ENCODE data around the gene PRR3.
A peak's percentile ranks its signal among the peaks of the same experiment; 100 is the strongest.

The PRR3 gene

GRCh38 chr6:30554962-30555815, 1.9 kb upstream of the PRR3 start:
- H3K4me3 ChIP-seq (ENCODE audit: low read length in 2 of 2), result peak overlapping the region; percentile 98

GRCh38 chr6:30555816-30556065, 1.4 kb upstream of the PRR3 start:
- H3K9ac ChIP-seq (ENCODE audit: low read depth in 1 of 2, low read length in 2 of 2), result peak overlapping the region; percentile 92 to 97
- H3K27me3 ChIP-seq (ENCODE audit: control insufficient read depth in 2 of 2, insufficient read depth in 2 of 2, low read length in 2 of 2), result no peaks in the 10 kb centered on the region
- H3K36me3 ChIP-seq (ENCODE audit: control insufficient read depth in 2 of 2, insufficient read depth in 2 of 2, low read length in 2 of 2), result peaks cover 22 to 34% of the 10 kb centered on the region in 2 donors
- H3K27ac ChIP-seq (ENCODE audit: low read depth in 2 of 2, low read length in 2 of 2), result peak overlapping the region; percentile 97 to 98
- peak overlapping the region; percentile 98 for H3K4me3 ChIP-seq (ENCODE audit: low read length in 2 of 2)
- peaks cover 12 to 22% of the 10 kb centered on the region in 2 donors for H3K4me1 ChIP-seq (ENCODE audit: control insufficient read depth in 2 of 2, insufficient read depth in 2 of 2, low read length in 2 of 2)
- no peaks in the 10 kb centered on the region for H3K9me3 ChIP-seq (ENCODE audit: control insufficient read depth in 2 of 2, low read length in 2 of 2)

More at GRCh38 chr6:30554962-30555815, 1.9 kb upstream of the PRR3 start:
- H3K4me1 ChIP-seq (ENCODE audit: control insufficient read depth in 2 of 2, insufficient read depth in 2 of 2, low read length in 2 of 2), result peaks cover 12 to 22% of the 10 kb centered on the region in 2 donors
- peaks cover 22 to 38% of the 10 kb centered on the region in 2 donors for H3K36me3 ChIP-seq (ENCODE audit: control insufficient read depth in 2 of 2, insufficient read depth in 2 of 2, low read length in 2 of 2)
- H3K9me3 ChIP-seq (ENCODE audit: control insufficient read depth in 2 of 2, low read length in 2 of 2), result no peaks in the 10 kb centered on the region
- H3K27ac ChIP-seq (ENCODE audit: low read depth in 2 of 2, low read length in 2 of 2), result peak overlapping the region; percentile 97 to 98
- peak overlapping the region; percentile 92 to 97 for H3K9ac ChIP-seq (ENCODE audit: low read depth in 1 of 2, low read length in 2 of 2)
- no peaks in the 10 kb centered on the region for H3K27me3 ChIP-seq (ENCODE audit: control insufficient read depth in 2 of 2, insufficient read depth in 2 of 2, low read length in 2 of 2)

- peaks cover 12 to 22% of the 10 kb centered on the region in 2 donors for H3K4me1 ChIP-seq (ENCODE audit: control insufficient read depth in 2 of 2, insufficient read depth in 2 of 2, low read length in 2 of 2)
- no peaks in the 10 kb centered on the region for H3K27me3 ChIP-seq (ENCODE audit: control insufficient read depth in 2 of 2, insufficient read depth in 2 of 2, low read length in 2 of 2)
- H3K4me3 ChIP-seq (ENCODE audit: low read length in 2 of 2), result peak within 1 kb of the TSS; percentile 98
- no peaks in the 10 kb centered on the region for H3K9me3 ChIP-seq (ENCODE audit: control insufficient read depth in 2 of 2, low read length in 2 of 2)
- peaks cover 19 to 28% of the 10 kb centered on the region in 2 donors for H3K36me3 ChIP-seq (ENCODE audit: control insufficient read depth in 2 of 2, insufficient read depth in 2 of 2, low read length in 2 of 2)
- H3K27ac ChIP-seq (ENCODE audit: low read depth in 2 of 2, low read length in 2 of 2), result peak within 1 kb of the TSS; percentile 97 to 98
- peak within 1 kb of the TSS; percentile 92 to 97 for H3K9ac ChIP-seq (ENCODE audit: low read depth in 1 of 2, low read length in 2 of 2)
These were observed 809 bp upstream of the PRR3 start, which contains the start of gene GNL1 for GRCh38 chr6:30556066-30556905. Gene GNL1 (minus strand): TSS chr6:30556489. CDS start chr6:30556203, 286 bp downstream.

- Histone ChIP-seq H3K27me3 (ENCODE audit: control insufficient read depth in 2 of 2, insufficient read depth in 2 of 2, low read length in 2 of 2) (no peaks in the 10 kb centered on the region), H3K9me3 (ENCODE audit: control insufficient read depth in 2 of 2, low read length in 2 of 2) (no peaks in the 10 kb centered on the region), H3K4me1 (ENCODE audit: control insufficient read depth in 2 of 2, insufficient read depth in 2 of 2, low read length in 2 of 2) (peaks cover 12 to 22% of the 10 kb centered on the region in 2 donors), H3K27ac (ENCODE audit: low read depth in 2 of 2, low read length in 2 of 2) (peak overlapping the region in 1 of 2 donors; percentile 98), H3K4me3 (ENCODE audit: low read length in 2 of 2) (peak overlapping the region; percentile 98), H3K9ac (ENCODE audit: low read depth in 1 of 2, low read length in 2 of 2) (peak overlapping the region; percentile 92 to 97), H3K36me3 (ENCODE audit: control insufficient read depth in 2 of 2, insufficient read depth in 2 of 2, low read length in 2 of 2) (peaks cover 20 to 26% of the 10 kb centered on the region in 2 donors)
These were observed 537 bp downstream of the PRR3 start for GRCh38 chr6:30557683-30557981.

GRCh38 chr6:30560930-30561329, 3.8 kb downstream of the PRR3 start:
- Histone ChIP-seq H3K9ac (ENCODE audit: low read depth in 1 of 2, low read length in 2 of 2) (no peak overlapping the region), H3K27ac (ENCODE audit: low read depth in 2 of 2, low read length in 2 of 2) (no peak overlapping the region), H3K9me3 (ENCODE audit: control insufficient read depth in 2 of 2, low read length in 2 of 2) (no peaks in the 10 kb centered on the region), H3K4me1 (ENCODE audit: control insufficient read depth in 2 of 2, insufficient read depth in 2 of 2, low read length in 2 of 2) (peaks cover 10 to 12% of the 10 kb centered on the region in 2 donors), H3K4me3 (ENCODE audit: low read length in 2 of 2) (no peak overlapping the region), H3K36me3 (ENCODE audit: control insufficient read depth in 2 of 2, insufficient read depth in 2 of 2, low read length in 2 of 2) (peaks cover 11 to 14% of the 10 kb centered on the region in 2 donors), H3K27me3 (ENCODE audit: control insufficient read depth in 2 of 2, insufficient read depth in 2 of 2, low read length in 2 of 2) (no peaks in the 10 kb centered on the region)

- Histone ChIP-seq H3K9ac (ENCODE audit: low read depth in 1 of 2, low read length in 2 of 2) (no peak overlapping the region), H3K36me3 (ENCODE audit: control insufficient read depth in 2 of 2, insufficient read depth in 2 of 2, low read length in 2 of 2) (peaks cover 11 to 14% of the 10 kb centered on the region in 2 donors), H3K27ac (ENCODE audit: low read depth in 2 of 2, low read length in 2 of 2) (no peak overlapping the region), H3K27me3 (ENCODE audit: control insufficient read depth in 2 of 2, insufficient read depth in 2 of 2, low read length in 2 of 2) (no peaks in the 10 kb centered on the region), H3K9me3 (ENCODE audit: control insufficient read depth in 2 of 2, low read length in 2 of 2) (no peaks in the 10 kb centered on the region), H3K4me3 (ENCODE audit: low read length in 2 of 2) (no peak overlapping the region), H3K4me1 (ENCODE audit: control insufficient read depth in 2 of 2, insufficient read depth in 2 of 2, low read length in 2 of 2) (peaks cover 4 to 6% of the 10 kb centered on the region in 2 donors)
These were observed 5.7 kb downstream of the PRR3 start for GRCh38 chr6:30562470-30563425.

- Histone ChIP-seq H3K27me3 (ENCODE audit: control insufficient read depth in 2 of 2, insufficient read depth in 2 of 2, low read length in 2 of 2) (no peaks in the 10 kb centered on the region), H3K27ac (ENCODE audit: low read depth in 2 of 2, low read length in 2 of 2) (no peak overlapping the region), H3K4me3 (ENCODE audit: low read length in 2 of 2) (no peak overlapping the region), H3K9me3 (ENCODE audit: control insufficient read depth in 2 of 2, low read length in 2 of 2) (no peaks in the 10 kb centered on the region), H3K9ac (ENCODE audit: low read depth in 1 of 2, low read length in 2 of 2) (no peak overlapping the region), H3K4me1 (ENCODE audit: control insufficient read depth in 2 of 2, insufficient read depth in 2 of 2, low read length in 2 of 2) (no peaks in the 10 kb centered on the region), H3K36me3 (ENCODE audit: control insufficient read depth in 2 of 2, insufficient read depth in 2 of 2, low read length in 2 of 2) (peaks cover 11 to 14% of the 10 kb centered on the region in 2 donors)
These were observed 7.0 kb downstream of the PRR3 start for GRCh38 chr6:30564114-30564513.

- Histone ChIP-seq H3K27me3 (ENCODE audit: control insufficient read depth in 2 of 2, insufficient read depth in 2 of 2, low read length in 2 of 2) (no peaks in the 10 kb centered on the region), H3K9me3 (ENCODE audit: control insufficient read depth in 2 of 2, low read length in 2 of 2) (no peaks in the 10 kb centered on the region), H3K4me3 (ENCODE audit: low read length in 2 of 2) (no peak overlapping the region), H3K27ac (ENCODE audit: low read depth in 2 of 2, low read length in 2 of 2) (no peak overlapping the region), H3K9ac (ENCODE audit: low read depth in 1 of 2, low read length in 2 of 2) (no peak overlapping the region), H3K4me1 (ENCODE audit: control insufficient read depth in 2 of 2, insufficient read depth in 2 of 2, low read length in 2 of 2) (peaks cover 6 to 8% of the 10 kb centered on the region in 2 donors), H3K36me3 (ENCODE audit: control insufficient read depth in 2 of 2, insufficient read depth in 2 of 2, low read length in 2 of 2) (peaks cover 11 to 14% of the 10 kb centered on the region in 2 donors)
These were observed 8.7 kb downstream of the PRR3 start for GRCh38 chr6:30565772-30566171.

GRCh38 chr6:30568245-30568644, 11.2 kb downstream of the PRR3 start:
- peaks cover 15 to 24% of the 10 kb centered on the region in 2 donors for H3K4me1 ChIP-seq (ENCODE audit: control insufficient read depth in 2 of 2, insufficient read depth in 2 of 2, low read length in 2 of 2)
- H3K27ac ChIP-seq (ENCODE audit: low read depth in 2 of 2, low read length in 2 of 2), result no peak overlapping the region
- H3K4me3 ChIP-seq (ENCODE audit: low read length in 2 of 2), result no peak overlapping the region
- no peaks in the 10 kb centered on the region for H3K36me3 ChIP-seq (ENCODE audit: control insufficient read depth in 2 of 2, insufficient read depth in 2 of 2, low read length in 2 of 2)
- no peak overlapping the region for H3K9ac ChIP-seq (ENCODE audit: low read depth in 1 of 2, low read length in 2 of 2)
- no peaks in the 10 kb centered on the region for H3K9me3 ChIP-seq (ENCODE audit: control insufficient read depth in 2 of 2, low read length in 2 of 2)
- no peaks in the 10 kb centered on the region for H3K27me3 ChIP-seq (ENCODE audit: control insufficient read depth in 2 of 2, insufficient read depth in 2 of 2, low read length in 2 of 2)

All from mucosa of rectum (tissue), 2 donors.